Stomach smooth muscle (tissue), 2 donors: ENCODE measurements around the gene TMBIM1.

Source experiments
- H3K27ac ChIP-seq: one replicate; pipeline ENCODE4 v1.7.0; 2013; ENCODE audit warnings: mild to moderate bottlenecking, low read length, inconsistent platforms
- H3K27me3 ChIP-seq, 2 donors: one replicate each; pipeline ENCODE4 v1.7.0; 2013; ENCODE audit warnings: low read length in 2 of 2; ENCODE audit not compliant: insufficient read depth in 2 of 2, control insufficient read depth in 1 of 2
- H3K36me3 ChIP-seq, 2 donors: one replicate each; pipeline ENCODE4 v1.7.0; 2013; ENCODE audit warnings: low read length in 2 of 2; ENCODE audit not compliant: control insufficient read depth in 2 of 2, insufficient read depth in 2 of 2
- H3K4me1 ChIP-seq: one replicate; pipeline ENCODE4 v1.7.0; 2013; ENCODE audit warnings: low read length; ENCODE audit not compliant: control insufficient read depth, insufficient read depth
- H3K4me3 ChIP-seq, 2 donors: one replicate each; pipeline ENCODE4 v1.7.0; 2013; ENCODE audit warnings: low read length in 2 of 2
- H3K9ac ChIP-seq, 2 donors: one replicate each; pipeline ENCODE4 v1.7.0; 2013; ENCODE audit warnings: low read length in 2 of 2, mild to moderate bottlenecking in 1 of 2
- H3K9me3 ChIP-seq, 2 donors: one replicate each; pipeline ENCODE4 v1.7.0; 2013; ENCODE audit warnings: low read length in 2 of 2; ENCODE audit not compliant: control insufficient read depth in 2 of 2
- donor health status: healthy.
- donor health status: Pancreatic carcinoma.

TMBIM1 gene

DNA sequence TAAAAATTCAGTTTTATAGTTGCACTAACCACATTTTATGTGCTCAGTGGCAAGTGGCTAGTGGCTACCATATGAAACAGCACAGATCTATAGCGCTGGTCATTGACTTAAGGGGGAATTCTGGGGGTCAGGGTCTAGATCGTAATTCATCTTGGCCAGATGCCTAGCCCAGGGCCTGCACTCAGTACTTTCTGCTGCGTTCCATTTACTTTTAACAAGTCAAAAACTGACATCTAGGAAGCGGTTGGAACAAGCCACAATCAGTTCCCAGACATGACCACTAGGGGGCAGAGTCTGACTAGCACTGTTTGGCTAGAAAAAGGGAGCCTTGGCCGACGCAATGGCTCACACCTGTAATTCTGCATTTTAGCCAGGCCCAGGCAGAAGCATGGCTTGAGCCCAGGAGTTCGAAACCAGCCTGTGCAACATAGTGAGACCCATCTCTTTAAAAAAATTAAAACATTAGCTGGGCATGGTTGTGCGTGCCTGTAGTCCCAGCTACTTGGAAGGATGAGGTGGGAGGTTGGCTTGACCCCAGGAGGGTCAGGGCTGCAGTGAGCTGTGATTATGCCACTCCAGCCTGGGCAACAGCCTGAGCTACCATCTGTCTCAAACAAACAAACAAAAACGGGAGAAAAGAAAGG lies 9.0 kb upstream of the TMBIM1 start:
- no peak overlapping the region for H3K9ac ChIP-seq
- H3K36me3 ChIP-seq = no peaks in the 10 kb centered on the region
- H3K9me3 ChIP-seq = no peaks in the 10 kb centered on the region
- no peaks in the 10 kb centered on the region for H3K27me3 ChIP-seq
- H3K27ac ChIP-seq = no peak overlapping the region
- H3K4me1 ChIP-seq = no peaks in the 10 kb centered on the region
- no peak overlapping the region for H3K4me3 ChIP-seq

- Histone ChIP-seq H3K36me3 (no peaks in the 10 kb centered on the region), H3K9ac (no peak overlapping the region), H3K4me1 (no peaks in the 10 kb centered on the region), H3K4me3 (no peak overlapping the region), H3K27me3 (no peaks in the 10 kb centered on the region), H3K27ac (no peak overlapping the region), H3K9me3 (no peaks in the 10 kb centered on the region)
These were observed 7.8 kb upstream of the TMBIM1 start for GRCh38 chr2:218300141-218300540.

- no peaks in the 10 kb centered on the region for H3K27me3 ChIP-seq
- H3K4me1 ChIP-seq = no peaks in the 10 kb centered on the region
- H3K4me3 ChIP-seq = no peak overlapping the region
- H3K27ac ChIP-seq = no peak overlapping the region
- H3K9ac ChIP-seq = no peak overlapping the region
- no peaks in the 10 kb centered on the region for H3K9me3 ChIP-seq
- no peaks in the 10 kb centered on the region for H3K36me3 ChIP-seq
These were observed 6.1 kb upstream of the TMBIM1 start for GRCh38 chr2:218298314-218298875.

DNA sequence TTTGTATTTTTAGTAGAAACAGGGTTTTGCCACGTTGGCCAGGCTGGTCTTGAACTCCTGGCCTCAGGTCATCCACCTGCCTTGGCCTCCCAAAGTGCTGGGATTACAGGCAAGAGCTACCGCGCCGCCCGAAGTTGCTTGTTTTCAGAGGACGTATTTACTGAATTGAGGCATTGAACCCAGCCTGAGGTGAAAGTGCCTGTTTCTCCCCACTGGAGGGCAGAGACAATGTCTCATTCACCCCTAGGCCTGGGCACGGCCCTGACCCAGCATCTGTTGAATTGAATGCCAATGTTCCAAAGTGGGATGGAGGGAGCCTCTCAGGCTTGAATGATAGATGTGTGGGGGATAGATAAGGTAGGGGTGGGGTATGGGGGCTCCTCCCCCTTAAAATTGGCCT lies 4.5 kb upstream of the TMBIM1 start:
- H3K9me3 ChIP-seq = no peaks in the 10 kb centered on the region
- H3K27ac ChIP-seq = no peak overlapping the region
- H3K9ac ChIP-seq = no peak overlapping the region
- H3K27me3 ChIP-seq = no peaks in the 10 kb centered on the region
- no peaks in the 10 kb centered on the region for H3K36me3 ChIP-seq
- H3K4me1 ChIP-seq = no peaks in the 10 kb centered on the region
- no peak overlapping the region for H3K4me3 ChIP-seq

DNA sequence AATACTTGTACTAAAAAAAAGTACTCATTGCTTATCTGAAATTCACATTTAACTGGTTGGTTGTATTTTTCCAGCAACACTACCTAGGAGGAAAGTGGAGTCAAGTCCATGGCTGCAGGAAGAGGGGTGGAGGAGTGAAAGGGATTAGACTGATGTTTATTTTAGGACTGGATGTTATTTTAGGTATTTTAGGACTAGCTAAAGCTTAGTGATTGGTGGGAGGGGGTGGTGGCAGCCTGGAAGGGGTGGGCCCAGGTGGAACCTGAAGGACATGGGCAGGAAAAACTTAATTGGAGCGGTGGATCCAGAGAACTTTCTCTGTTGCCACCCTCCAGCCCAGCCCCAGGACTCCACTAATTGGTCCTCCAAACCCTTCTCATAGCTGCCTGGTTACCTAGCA lies 3.9 kb upstream of the TMBIM1 start:
- Histone ChIP-seq H3K36me3 (no peaks in the 10 kb centered on the region), H3K4me3 (no peak overlapping the region), H3K9ac (no peak overlapping the region), H3K27me3 (no peaks in the 10 kb centered on the region), H3K27ac (no peak overlapping the region), H3K9me3 (no peaks in the 10 kb centered on the region), H3K4me1 (peaks cover 2% of the 10 kb centered on the region)

GRCh38 chr2:218295029-218295428 lies 2.7 kb upstream of the TMBIM1 start:
- no peak overlapping the region for H3K4me3 ChIP-seq
- no peaks in the 10 kb centered on the region for H3K9me3 ChIP-seq
- peaks cover 14% of the 10 kb centered on the region for H3K4me1 ChIP-seq
- no peaks in the 10 kb centered on the region for H3K36me3 ChIP-seq
- no peak overlapping the region for H3K9ac ChIP-seq
- no peak overlapping the region for H3K27ac ChIP-seq
- no peaks in the 10 kb centered on the region for H3K27me3 ChIP-seq

DNA sequence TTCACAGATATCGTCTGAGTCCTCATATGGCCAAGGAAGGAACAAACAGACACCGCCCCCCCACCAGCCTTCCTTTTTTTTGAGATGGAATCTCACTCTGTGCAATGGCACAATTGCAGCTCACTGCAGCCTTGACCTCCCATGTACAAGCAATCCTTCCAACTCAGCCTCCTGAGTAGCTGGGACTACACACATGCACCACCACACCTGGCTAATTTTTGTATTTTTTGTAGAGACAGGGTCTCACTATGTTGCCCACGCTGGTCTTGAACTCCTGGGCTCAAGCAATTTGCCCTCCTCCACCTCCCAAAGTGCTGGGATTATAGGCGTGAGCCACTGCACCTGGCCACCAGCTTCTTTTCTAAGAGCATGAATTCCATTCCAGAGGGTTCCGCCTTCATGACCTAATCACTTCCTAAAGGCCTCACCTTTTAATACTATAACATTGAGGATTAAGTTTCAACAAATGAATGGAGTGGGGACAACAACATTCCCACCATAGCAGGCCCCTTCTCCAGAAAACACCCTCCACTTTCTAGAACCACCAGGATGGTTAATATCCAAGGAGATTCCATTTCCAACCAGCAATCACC lies 2.2 kb upstream of the TMBIM1 start:
- Histone ChIP-seq H3K9me3 (no peaks in the 10 kb centered on the region), H3K4me3 (no peak overlapping the region), H3K36me3 (no peaks in the 10 kb centered on the region), H3K27ac (no peak overlapping the region), H3K9ac (no peak overlapping the region), H3K4me1 (peaks cover 19% of the 10 kb centered on the region), H3K27me3 (no peaks in the 10 kb centered on the region)

GRCh38 chr2:218293715-218294429 lies 1.6 kb upstream of the TMBIM1 start:
- H3K27me3 ChIP-seq = no peaks in the 10 kb centered on the region
- peak overlapping the region in 1 of 2 donors; percentile 5 for H3K9ac ChIP-seq
- no peak overlapping the region for H3K27ac ChIP-seq
- no peak overlapping the region for H3K4me3 ChIP-seq
- no peaks in the 10 kb centered on the region for H3K36me3 ChIP-seq
- H3K4me1 ChIP-seq = peaks cover 21% of the 10 kb centered on the region
- H3K9me3 ChIP-seq = no peaks in the 10 kb centered on the region

DNA sequence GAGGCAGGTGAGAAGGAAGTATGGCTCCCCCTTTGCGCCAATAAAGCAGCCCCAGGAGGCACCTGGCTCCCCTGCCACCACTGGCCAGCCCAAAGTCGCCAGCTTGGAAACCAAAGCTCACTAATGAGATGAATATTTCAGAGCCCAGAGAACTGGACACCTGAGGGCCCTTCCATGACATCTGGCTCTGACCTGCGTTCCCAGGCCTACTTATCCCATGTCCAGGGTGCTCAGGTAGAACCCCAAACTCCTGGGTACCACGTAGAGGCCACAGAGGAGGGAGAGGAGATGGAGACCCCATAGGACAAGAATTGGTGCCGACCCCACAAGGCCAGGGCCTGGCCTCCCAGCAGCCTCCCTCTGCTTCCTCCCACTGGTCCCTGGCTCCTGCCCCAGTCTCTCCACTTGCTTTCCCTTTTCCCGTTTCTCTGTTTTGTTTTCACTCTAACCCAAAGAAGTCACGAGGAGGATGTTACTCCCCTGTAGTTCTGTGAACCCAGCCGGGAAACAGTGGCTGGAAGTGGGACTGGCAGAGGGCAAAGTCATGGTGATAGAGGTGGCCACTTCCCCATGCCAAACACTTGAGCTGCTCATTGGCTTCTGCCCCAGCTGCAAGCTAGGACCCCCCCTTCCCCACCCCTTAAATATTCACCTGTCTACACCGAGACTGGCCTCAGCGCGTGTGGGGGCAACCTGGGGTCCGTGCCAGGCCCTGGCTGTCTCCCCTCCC lies 820 bp downstream of the TMBIM1 start:
- H3K36me3 ChIP-seq = no peaks in the 10 kb centered on the region
- H3K27ac ChIP-seq = peak overlapping the region; percentile 92
- H3K9me3 ChIP-seq = no peaks in the 10 kb centered on the region
- no peaks in the 10 kb centered on the region for H3K27me3 ChIP-seq
- H3K9ac ChIP-seq = peak overlapping the region; percentile 89 to 92
- peak overlapping the region; percentile 74 to 90 for H3K4me3 ChIP-seq
- peaks cover 35% of the 10 kb centered on the region for H3K4me1 ChIP-seq

DNA sequence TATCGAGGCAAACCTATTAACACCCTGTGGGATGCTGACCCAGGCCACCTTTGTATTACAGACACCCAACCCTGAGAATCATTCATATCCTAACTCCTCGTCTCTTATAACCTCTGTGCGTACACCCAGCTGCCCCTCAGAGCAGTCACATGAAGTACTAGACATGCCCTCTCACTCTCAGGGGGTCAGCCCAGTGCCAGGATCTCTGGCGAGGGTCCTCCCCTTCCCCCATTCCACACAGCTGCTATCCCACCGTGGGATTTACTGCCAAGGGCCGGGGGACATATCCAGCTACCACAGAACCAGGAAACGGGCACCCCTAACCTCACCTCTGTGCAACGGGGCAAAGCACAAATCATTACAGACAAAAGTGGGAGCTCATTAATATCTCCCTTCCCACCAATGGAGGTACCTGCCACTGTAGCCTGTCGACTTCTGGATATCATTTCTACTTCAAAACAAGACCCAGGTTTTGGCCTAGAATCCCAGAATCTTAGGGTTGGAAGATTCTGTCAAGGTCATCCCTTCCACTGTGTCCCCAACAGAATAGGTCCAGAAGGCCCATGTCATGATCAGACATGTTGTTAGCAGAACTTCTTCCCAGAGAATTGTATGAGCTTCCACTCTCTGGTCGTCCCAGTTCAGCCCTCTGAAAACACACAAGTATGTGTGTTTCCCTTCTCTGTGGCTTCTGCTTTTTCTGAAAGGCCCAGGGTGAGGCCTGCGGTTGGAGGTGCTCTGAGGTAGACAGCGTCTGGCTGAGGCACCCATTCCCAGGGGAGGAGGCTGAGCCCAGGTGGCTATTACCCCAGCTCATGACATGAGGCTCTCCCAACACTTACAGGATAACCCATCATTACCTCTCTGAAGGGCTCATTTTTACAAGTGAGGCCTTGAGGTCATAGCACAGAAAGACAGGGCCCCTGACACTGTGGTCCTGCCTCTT lies 1.7 kb downstream of the TMBIM1 start:
- Histone ChIP-seq H3K9me3 (no peaks in the 10 kb centered on the region), H3K36me3 (no peaks in the 10 kb centered on the region), H3K27ac (peak overlapping the region; percentile 92), H3K27me3 (no peaks in the 10 kb centered on the region), H3K4me1 (peaks cover 44% of the 10 kb centered on the region), H3K4me3 (peak overlapping the region; percentile 74 to 90), H3K9ac (peak overlapping the region; percentile 89 to 92)
